ENCODE measurements around the gene MSI2.

GRCh38 chr17:57615836-57616757 lies 359.8 kb downstream of the MSI2 start:
- TF ChIP-seq RAD21 (IDR thresholded peaks at IDR 0.05; ENCODE audit: low read depth), result no peak
- no peak for TF ChIP-seq FOXM1 (IDR thresholded peaks at IDR 0.05; ENCODE audit: borderline replicate concordance, low read depth)
- TF ChIP-seq EGR1 (IDR thresholded peaks at IDR 0.05), result no peak
- TF ChIP-seq, protein P1, sequence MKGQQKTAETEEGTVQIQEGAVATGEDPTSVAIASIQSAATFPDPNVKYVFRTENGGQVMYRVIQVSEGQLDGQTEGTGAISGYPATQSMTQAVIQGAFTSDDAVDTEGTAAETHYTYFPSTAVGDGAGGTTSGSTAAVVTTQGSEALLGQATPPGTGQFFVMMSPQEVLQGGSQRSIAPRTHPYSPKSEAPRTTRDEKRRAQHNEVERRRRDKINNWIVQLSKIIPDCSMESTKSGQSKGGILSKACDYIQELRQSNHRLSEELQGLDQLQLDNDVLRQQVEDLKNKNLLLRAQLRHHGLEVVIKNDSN (IDR thresholded peaks at IDR 0.05), result no peak
- TF ChIP-seq TAF1 (IDR thresholded peaks at IDR 0.05; ENCODE audit: low read depth), result no peak
- no peak for TF ChIP-seq NFIC (IDR thresholded peaks at IDR 0.05)
- TF ChIP-seq CREB1 (IDR thresholded peaks at IDR 0.05; ENCODE audit: low read depth), result no peak
- TF ChIP-seq CEBPB (IDR thresholded peaks at IDR 0.05), result no peak
- TF ChIP-seq YY1 (IDR thresholded peaks at IDR 0.05; ENCODE audit: low read depth), result no peak
- no peak for TF ChIP-seq EP300 (IDR thresholded peaks at IDR 0.05; ENCODE audit: borderline replicate concordance)
- TF ChIP-seq MAX (IDR thresholded peaks at IDR 0.05), result no peak
- TF ChIP-seq TCF12 (IDR thresholded peaks at IDR 0.05; ENCODE audit: low read depth), result no peak

All from Ishikawa (cell line).